ENCODE results near the gene OR52I2.

OR52I2 gene

GRCh38 chr11:4581443-4581842 lies at the start of gene OR52I2:
Gene OR52I2, plus strand, starts transcription at chr11:4581743.
- DNase-seq = no peak

DNA sequence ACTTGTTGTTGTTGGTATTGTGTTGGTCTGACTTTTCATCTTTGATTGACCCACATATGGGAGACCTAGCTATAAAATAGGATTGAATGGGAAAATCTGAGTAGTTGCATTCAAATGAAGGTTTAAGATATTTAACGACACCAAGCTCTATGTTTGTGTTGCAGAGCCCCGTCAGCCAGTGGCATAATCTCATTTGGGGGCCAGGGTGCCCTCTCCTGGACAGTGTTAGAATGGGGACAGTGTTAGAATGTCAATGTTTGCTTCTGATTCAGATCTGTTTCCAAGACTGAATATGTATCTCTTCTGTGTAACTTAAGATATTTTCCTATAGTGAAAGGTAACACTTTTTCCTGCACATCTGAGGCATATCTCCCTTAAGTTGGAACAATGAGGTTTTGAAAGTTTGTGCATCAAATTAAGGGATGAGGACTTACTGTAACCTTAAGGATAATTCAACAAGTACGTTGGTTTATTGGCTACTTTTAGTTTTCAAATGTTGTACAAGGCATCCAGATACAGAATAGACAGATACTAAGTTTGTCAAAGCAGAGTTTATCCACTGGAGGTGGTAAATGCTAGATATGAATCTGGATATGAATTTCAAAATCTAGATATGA lies 41.8 kb upstream of the OR52I2 start:
- peak; percentile 39 for DNase-seq

DNA sequence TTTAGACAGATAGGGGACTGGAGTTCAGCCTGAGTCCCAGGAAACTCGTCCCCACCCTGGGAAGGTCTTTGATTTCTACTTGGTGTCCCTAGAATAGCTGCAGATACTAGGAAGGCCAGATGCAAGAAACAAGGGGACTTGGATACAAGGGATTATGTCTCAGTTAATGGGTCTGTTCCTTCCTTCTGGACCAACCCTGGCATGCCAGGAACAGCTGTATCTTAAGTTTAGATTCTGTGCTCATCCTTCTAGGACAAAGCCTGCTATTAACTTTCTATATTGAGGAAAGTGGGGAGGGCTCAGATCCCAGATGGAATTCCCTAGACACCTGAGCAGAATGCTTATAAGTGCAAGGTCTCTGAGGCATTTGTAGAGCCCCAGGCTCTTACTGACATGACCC lies 40.5 kb upstream of the OR52I2 start:
- DNase-seq = no peak

GRCh38 chr11:4543561-4543960 lies 38.0 kb upstream of the OR52I2 start:
- DNase-seq = no peak

DNA sequence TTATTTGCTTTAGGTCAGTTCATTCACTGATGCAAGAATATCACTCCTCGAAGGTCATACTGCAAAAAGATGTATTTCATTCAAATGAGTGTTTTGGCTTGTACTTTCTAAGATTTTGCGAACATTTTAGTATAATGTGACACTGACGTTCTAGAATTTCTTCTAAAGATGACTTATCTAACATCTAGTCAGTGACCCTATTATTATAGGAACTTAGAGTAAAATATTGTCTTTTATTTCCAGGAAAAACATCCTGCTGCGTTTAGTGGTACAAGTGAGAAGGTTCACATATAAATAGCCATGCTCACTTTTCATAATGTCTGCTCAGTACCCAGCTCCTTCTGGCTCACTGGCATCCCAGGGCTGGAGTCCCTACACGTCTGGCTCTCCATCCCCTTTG lies 36.7 kb upstream of the OR52I2 start, which contains the start of gene OR52M1:
OR52M1 (plus strand) TSS at position 301 of the 400 bp plus-strand sequence; CDS start at position 301, 0 bp downstream.
- no peak for DNase-seq

DNA sequence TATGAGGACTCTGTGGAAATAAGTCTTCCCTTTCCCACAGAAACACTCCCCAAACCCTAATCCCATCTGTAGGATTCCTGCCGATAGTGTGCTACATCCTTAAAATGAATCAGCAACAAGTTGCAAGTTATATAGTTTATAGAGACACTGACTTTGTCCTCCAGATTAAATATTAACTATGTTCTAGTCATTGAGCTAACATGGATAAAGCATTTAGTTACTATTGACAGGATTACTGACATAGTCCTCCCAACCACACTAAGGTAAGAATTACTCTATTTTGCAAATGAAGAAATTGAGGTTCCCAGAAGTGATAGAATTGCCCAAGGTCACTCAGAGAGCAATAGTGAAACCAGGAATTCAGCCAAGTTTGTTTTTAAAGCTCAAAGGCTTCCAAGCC lies 34.7 kb upstream of the OR52I2 start:
- no peak for DNase-seq

- no peak for DNase-seq
These were observed 34.1 kb upstream of the OR52I2 start for GRCh38 chr11:4547416-4547815.

DNA sequence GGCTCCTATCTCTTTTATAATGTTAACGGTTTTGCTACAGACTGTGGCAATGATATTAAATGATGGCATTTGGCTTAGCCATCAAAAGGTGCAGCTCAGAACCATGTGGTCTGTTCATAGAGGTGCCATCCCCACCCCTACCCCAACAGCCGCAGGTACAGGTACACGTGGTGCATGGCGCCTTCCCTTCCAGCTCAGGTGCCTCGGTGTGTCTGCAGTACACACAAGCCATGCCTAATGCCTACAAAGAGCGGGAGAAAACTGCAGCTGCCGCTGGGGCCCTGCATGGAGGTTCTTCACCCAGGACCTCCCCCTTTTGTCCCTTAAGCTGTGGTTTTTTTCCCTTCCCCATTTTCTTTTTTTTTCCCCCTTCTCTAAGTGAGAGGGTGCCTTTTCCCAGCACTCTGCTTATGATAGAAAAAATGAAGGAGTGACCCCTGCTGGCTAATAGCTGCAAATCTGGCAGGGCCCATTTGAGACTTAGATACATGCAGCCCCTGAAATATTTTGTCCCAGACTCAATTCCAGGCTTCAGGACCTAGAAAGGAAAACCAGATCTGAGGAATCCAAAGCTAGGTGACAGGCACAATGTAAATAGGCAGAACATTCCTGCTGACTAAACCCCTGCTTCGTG lies 30.1 kb upstream of the OR52I2 start:
- no peak for DNase-seq

- no peak for DNase-seq
These were observed 21.8 kb upstream of the OR52I2 start for GRCh38 chr11:4559527-4560440.

DNA sequence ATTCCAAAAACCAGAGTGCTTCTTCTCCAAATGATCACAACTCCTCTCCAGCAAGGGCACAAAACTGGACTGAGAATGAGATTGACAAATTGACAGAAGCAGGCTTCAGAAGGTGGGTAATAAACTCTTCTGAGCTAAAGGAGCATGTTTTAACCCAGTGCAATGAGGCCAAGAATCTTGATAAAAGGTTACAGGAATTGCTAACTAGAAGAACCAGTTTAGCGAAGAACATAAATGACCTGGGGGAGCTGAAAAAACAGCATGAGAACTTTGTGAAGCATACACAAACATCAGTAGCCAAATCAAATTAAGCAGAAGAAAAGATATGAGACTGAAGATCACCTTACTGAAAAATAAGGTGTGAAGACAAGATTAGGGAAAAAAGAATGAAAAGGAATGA lies 21.1 kb upstream of the OR52I2 start:
- no peak for DNase-seq

DNA sequence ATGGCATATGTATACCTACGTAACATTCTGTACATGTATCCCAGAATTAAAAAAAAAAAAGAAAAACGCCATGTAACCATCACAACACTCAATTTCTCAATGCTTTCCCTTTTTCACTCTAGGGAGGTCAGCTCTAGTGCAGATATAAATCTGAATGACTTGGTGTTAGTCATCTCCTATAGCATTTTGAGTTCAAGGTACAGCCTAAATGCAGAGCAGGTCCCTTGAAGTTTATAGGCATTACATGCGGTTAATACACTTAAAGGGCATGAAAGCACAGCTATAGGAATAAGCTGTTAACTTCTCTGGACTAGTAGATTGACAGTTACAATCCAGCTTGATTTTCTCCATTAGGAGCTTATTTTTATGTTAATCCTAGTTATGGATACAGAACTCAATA lies 16.2 kb upstream of the OR52I2 start:
- DNase-seq = no peak

DNA sequence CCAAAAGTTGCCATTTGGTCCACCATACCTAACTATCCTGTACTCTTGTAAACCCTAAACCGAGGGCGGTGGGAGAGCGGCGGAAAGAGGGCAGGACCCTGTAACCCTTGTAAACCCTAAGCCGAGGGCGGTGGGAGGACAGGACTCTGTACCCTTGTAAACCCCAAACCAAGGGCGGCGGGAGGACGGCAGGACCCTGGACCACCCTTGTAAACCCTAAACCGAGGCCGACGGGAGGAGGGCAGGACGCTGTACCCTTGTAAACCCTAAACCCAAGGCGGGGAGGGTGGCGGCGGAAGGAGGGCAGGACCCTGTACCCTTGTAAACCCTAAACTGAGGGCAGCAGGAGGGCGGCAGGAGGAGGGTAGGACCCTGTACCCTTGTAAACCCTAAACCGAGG lies 12.5 kb upstream of the OR52I2 start:
- DNase-seq = no peak

- no peak for DNase-seq
These were observed 4.7 kb upstream of the OR52I2 start for GRCh38 chr11:4576880-4577279.

- DNase-seq = no peak
These were observed 3.8 kb upstream of the OR52I2 start for GRCh38 chr11:4577761-4578160.

DNA sequence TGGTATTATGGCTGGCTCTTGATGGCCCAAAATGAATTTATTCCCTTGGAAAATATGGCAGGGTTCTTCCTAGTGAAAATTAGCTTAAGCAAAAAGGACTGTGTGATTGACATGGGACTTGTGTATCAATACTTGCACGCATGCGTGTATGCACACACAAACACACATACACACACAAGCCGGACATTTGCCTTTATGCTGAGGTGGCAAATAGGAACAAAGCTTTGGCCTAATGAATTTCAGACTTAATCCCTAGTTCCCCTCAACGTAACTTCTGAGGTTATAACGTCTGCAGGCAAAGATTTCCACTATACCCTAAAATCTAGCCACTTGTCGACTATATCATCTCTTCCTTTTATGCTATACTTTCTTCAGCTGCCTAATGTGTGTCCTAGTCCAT lies 2.9 kb upstream of the OR52I2 start:
- no peak for DNase-seq

DNA sequence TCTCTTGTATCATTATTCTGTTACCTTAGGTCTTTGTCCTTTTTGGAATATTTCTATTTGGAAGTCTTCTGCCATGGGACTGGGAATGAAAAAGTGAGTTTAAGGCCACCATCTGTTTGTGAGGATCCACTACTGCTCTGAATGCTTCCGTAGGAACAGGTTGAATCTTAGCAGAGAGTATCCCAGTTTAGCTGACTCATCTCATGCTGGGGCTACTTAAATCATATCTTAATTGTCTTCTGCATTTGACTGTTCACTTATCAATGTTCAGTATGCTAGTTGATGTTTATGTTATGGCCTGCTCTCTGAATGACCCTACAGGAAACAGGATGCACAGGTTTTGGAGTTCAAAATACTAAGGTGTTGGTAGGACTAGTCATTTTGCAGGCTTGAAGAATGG lies 1.4 kb upstream of the OR52I2 start:
- DNase-seq = no peak

GRCh38 chr11:4589017-4589416 lies 7.5 kb downstream of the OR52I2 start:
- no peak for DNase-seq

DNA sequence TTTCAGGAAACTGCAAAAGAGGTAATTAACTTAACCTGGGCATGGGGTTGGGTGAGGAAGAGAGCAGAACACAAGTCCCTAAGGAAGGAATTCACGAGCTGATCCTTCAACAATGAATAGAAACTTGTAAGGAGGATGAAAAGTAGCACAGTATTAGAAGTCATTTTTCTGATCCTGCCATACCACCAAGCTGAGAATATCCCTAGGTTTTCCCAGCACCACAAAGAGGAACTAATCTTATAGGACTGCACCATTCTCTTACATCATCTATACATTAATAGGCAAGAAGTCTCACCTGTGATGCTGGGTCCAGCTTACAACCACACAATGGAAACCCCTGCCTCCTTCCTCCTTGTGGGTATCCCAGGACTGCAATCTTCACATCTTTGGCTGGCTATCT lies 12.2 kb downstream of the OR52I2 start, which contains the start of gene OR52I1:
OR52I1 (plus strand) TSS at position 301 of the 400 bp plus-strand sequence; CDS start at position 301, 0 bp downstream.
- no peak for DNase-seq

DNA sequence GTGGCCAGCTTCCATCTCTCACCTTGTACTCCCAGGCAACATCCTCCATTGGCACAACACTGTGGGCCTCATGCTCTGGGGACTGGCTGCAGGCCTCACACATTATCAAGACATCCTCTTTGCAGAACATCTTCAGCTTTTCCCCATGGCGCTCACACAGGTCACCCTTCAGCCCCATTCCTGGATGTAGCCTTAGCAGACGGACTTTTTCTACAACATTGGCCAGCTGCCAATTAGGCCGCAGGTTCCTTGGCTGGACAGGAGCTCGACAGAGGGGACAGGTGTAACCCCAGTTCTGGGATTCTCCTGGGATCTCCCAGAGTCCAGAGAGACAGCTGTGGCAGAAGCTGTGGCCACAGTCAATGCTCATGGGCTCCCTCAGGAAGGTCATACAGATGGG lies 23.5 kb downstream of the OR52I2 start:
- DNase-seq = no peak

DNA sequence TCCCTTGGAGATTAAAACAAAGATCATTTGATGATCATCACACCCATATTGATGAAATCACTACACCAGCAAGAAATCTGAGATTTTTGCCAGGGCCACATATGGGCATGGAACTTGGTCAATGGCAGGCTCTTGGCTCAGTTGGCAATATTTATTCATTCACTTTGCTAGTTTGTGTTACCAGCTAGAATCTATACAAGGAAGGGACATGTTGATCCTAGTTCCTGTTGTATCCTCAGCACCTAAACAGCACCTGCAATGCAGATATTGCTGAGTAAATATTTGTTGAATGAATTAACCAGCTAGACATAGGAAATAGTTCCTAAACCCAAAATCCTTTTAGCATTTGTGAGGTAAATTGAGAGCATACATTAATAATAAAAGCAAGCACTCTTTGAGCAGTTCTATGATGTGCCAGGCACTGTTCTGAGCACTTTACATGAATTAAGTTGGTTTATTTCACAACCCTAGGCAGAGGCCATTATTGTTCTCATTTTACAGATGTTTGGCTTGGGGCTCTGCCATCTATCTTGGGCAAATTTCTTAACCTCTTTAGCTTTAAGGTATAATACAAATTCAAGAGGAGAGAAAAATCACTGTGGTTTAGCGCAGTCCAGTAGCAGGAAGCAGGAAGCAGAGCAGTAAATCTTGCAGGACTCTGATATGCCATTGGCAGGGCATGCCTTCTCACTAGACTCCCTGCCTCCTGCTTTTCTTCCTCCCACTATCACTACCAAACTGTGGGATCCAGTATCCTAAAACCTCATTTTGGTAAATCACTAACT lies 24.9 kb downstream of the OR52I2 start:
- no peak for DNase-seq

- DNase-seq = no peak
These were observed 25.6 kb downstream of the OR52I2 start for GRCh38 chr11:4607096-4607495.

- peak; percentile 96 for DNase-seq
These were observed 26.5 kb downstream of the OR52I2 start, which contains the start of gene TRIM68 for GRCh38 chr11:4607781-4608666. Gene TRIM68, minus strand, starts transcription at chr11:4608231. Its CDS starts 2,727 bp downstream, at chr11:4605504.
